ENCODE results near the gene FAM117B. TPM values are rescaled to one million over a fixed set of nuclear protein-coding genes. Genes with fewer than 3 reads are reported as not detected.

Gene FAM117B
- polyA plus RNA-seq, 1 donor (not counting 4 experiments of a cell fraction or from before 2014, with no cell fraction given), result 1.9 TPM

DNA sequence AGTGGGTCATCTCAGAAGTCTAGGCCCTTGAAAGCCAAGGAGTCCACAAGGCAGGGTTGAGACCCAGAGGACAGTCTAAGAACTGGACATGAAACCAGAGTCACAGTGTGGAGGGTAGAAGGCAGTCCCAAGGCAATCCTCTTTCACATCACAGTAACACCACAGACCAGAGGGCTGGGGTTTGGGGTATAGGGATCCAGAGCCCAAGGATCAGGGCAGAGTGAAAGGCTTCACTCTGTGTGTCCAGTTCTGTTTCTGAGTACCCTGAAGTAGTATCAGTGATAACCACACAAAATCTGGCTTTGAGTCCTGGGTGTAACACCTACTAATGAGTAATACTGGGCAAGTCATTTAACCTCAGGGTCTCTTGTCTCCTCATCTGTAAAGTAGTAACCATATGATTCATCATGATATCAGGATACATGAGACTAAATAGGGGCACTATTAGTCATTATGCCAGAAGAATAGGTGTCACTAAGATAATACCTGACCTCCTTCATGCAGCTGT lies 145.8 kb downstream of the FAM117B start:
- TF ChIP-seq, protein P1, sequence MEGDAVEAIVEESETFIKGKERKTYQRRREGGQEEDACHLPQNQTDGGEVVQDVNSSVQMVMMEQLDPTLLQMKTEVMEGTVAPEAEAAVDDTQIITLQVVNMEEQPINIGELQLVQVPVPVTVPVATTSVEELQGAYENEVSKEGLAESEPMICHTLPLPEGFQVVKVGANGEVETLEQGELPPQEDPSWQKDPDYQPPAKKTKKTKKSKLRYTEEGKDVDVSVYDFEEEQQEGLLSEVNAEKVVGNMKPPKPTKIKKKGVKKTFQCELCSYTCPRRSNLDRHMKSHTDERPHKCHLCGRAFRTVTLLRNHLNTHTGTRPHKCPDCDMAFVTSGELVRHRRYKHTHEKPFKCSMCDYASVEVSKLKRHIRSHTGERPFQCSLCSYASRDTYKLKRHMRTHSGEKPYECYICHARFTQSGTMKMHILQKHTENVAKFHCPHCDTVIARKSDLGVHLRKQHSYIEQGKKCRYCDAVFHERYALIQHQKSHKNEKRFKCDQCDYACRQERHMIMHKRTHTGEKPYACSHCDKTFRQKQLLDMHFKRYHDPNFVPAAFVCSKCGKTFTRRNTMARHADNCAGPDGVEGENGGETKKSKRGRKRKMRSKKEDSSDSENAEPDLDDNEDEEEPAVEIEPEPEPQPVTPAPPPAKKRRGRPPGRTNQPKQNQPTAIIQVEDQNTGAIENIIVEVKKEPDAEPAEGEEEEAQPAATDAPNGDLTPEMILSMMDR (optimal IDR thresholded peaks at IDR 0.05 in 1 of 3, IDR thresholded peaks at IDR 0.05 in 1 of 3, conservative IDR thresholded peaks at IDR 0.05 in 1 of 3; ENCODE audit: extremely low read depth in 1 of 3, insufficient read depth in 2 of 3, low read length in 3 of 3), result no peak
- no peak for TF ChIP-seq EZH2 (IDR thresholded peaks at IDR 0.05; ENCODE audit: low read length)
- Histone ChIP-seq H3K9me1 (ENCODE audit: control insufficient read depth, extremely low read depth, insufficient read depth, low read length) (no peaks in the 10 kb centered on the region), H3K9ac (ENCODE audit: control insufficient read depth, extremely low read depth, insufficient read depth, low read length) (peak overlapping the region; percentile 53), H3K27me3 (ENCODE audit: control insufficient read depth, extremely low read depth, insufficient read depth, low read length) (no peaks in the 10 kb centered on the region), H4K20me1 (ENCODE audit: control insufficient read depth, extremely low read depth, insufficient read depth, low read length) (no peaks in the 10 kb centered on the region), H3K4me2 (ENCODE audit: control insufficient read depth, extremely low read depth, insufficient read depth, low read depth, low read length) (peak overlapping the region; percentile 57), H3K27ac (ENCODE audit: control insufficient read depth, insufficient read depth, low read length) (peak overlapping the region; percentile 62), H3K4me1 (ENCODE audit: control insufficient read depth, extremely low read depth, insufficient read depth, low read length) (peaks cover 10% of the 10 kb centered on the region), H3K79me2 (ENCODE audit: control insufficient read depth, insufficient read depth, low read length) (no peaks in the 10 kb centered on the region), H2AFZ (ENCODE audit: control insufficient read depth, low read length) (no peak overlapping the region), H3K4me3 (ENCODE audit: control insufficient read depth in 2 of 3, extremely low read depth in 1 of 3, insufficient read depth in 2 of 3, low read depth in 1 of 3, low read length in 3 of 3) (no peak overlapping the region), H3K9me3 (ENCODE audit: control insufficient read depth, low read depth, low read length) (no peaks in the 10 kb centered on the region), H3K36me3 (ENCODE audit: control insufficient read depth in 2 of 2, extremely low read depth in 1 of 2, insufficient read depth in 2 of 2, low read length in 2 of 2) (no peaks in the 10 kb centered on the region)
- DNase-seq (ENCODE audit: low read depth, low spot score), result peak; percentile 75
- dilution Hi-C loops (cut with MboI; ENCODE audit: extremely low pct_ligation_motif_present, low sequenced_read_pairs), result no loop called here
- peak; percentile 92 for FAIRE-seq

DNA sequence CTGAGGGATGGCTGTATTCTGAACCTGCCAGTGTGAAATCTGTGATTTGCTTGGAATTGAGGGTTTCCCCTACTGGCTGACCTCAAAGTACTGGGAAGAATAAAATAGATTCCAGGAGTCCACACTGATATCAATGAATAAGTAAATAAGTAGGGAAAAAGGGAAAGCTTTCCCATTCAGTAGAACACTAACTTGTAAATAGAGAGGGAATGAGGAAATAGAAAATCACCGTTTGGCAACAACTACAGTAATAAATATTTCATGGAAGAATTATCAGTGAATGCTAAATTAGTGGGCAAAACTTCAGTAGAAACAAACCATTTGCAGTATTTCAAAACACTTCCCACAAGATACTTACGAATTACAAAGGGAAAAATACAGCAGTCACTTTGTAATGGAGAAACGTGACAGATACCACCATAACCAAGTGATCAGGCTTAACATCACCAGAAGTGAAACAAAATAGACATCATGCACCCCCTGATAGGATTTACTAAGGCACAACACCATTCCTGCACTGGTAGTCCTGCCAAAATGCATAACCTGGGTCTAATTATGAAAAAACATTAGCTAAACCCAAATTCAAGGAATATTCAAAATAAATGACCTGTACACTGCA lies 148.3 kb downstream of the FAM117B start:
- H3K4me3 ChIP-seq (ENCODE audit: control insufficient read depth in 2 of 3, extremely low read depth in 1 of 3, insufficient read depth in 2 of 3, low read depth in 1 of 3, low read length in 3 of 3), result no peak overlapping the region
- H3K79me2 ChIP-seq (ENCODE audit: control insufficient read depth, insufficient read depth, low read length), result no peaks in the 10 kb centered on the region
- no peak overlapping the region for H3K4me2 ChIP-seq (ENCODE audit: control insufficient read depth, extremely low read depth, insufficient read depth, low read depth, low read length)
- no peaks in the 10 kb centered on the region for H3K36me3 ChIP-seq (ENCODE audit: control insufficient read depth in 2 of 2, extremely low read depth in 1 of 2, insufficient read depth in 2 of 2, low read length in 2 of 2)
- H3K27me3 ChIP-seq (ENCODE audit: control insufficient read depth, extremely low read depth, insufficient read depth, low read length), result no peaks in the 10 kb centered on the region
- dilution Hi-C loops (cut with MboI; ENCODE audit: extremely low pct_ligation_motif_present, low sequenced_read_pairs), result no loop called here
- FAIRE-seq (no peak), DNase-seq (ENCODE audit: low read depth, low spot score) (no peak)
- no peak overlapping the region for H3K27ac ChIP-seq (ENCODE audit: control insufficient read depth, insufficient read depth, low read length)
- no peaks in the 10 kb centered on the region for H3K9me1 ChIP-seq (ENCODE audit: control insufficient read depth, extremely low read depth, insufficient read depth, low read length)
- no peak overlapping the region for H2AFZ ChIP-seq (ENCODE audit: control insufficient read depth, low read length)
- H3K4me1 ChIP-seq (ENCODE audit: control insufficient read depth, extremely low read depth, insufficient read depth, low read length), result peaks cover 10% of the 10 kb centered on the region
- H3K9ac ChIP-seq (ENCODE audit: control insufficient read depth, extremely low read depth, insufficient read depth, low read length), result no peak overlapping the region
- no peaks in the 10 kb centered on the region for H4K20me1 ChIP-seq (ENCODE audit: control insufficient read depth, extremely low read depth, insufficient read depth, low read length)
- no peaks in the 10 kb centered on the region for H3K9me3 ChIP-seq (ENCODE audit: control insufficient read depth, low read depth, low read length)
- TF ChIP-seq, protein P1 (optimal IDR thresholded peaks at IDR 0.05 in 1 of 3, IDR thresholded peaks at IDR 0.05 in 1 of 3, conservative IDR thresholded peaks at IDR 0.05 in 1 of 3; ENCODE audit: extremely low read depth in 1 of 3, insufficient read depth in 2 of 3, low read length in 3 of 3), result no peak
- TF ChIP-seq EZH2 (IDR thresholded peaks at IDR 0.05; ENCODE audit: low read length), result no peak
